ENCODE results near the gene SSPN. TPM values are rescaled to one million over a fixed set of nuclear protein-coding genes. Genes with fewer than 3 reads are reported as not detected.

Gene SSPN
- total RNA-seq, 2 donors from 2014 or later: 52.4 to 61.1 TPM

DNA sequence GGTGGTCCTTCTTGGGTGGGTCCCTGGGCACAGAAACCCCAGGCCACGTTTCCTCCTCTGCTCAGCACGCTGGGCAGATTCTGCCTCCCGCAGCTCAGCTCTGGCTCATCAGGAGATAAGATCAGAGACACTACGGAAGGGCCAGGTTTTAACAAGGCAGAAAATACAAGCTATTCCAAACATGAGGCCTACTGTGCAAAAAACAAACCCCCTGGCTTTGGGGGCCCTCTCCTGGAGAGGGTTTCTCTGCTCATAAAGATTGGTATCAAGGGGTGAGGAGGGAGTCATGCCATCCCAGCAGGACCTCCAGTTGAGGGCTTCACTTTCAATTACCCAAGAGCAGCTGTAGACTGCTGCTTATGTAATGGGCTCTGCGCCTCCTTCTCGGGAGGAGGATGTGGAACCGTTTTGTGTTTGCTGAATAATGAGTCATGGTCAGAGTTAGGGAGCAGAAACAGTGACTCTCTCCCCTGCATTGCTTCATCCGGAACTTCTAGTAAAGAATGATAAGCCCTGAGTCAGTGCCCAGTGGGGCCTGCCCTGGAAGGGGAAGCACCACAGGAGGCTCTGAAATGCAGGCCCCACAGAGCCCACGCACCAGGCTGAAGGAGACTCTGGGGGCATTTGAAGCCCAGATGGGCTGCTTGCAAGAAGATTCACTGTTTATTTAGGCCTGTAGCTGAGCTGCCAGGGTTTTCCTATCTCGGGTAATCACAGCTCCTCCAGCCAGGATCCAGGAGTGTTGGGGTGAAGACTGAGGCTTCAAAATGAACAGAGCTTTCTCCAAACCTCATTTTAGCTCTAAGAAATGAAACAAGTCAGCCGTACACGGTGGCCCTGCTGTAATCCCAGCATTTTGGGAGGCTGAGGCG is 79.3 kb downstream of the SSPN start:
- H3K27ac ChIP-seq: peak overlapping the region; percentile 64 to 76
- no peak overlapping the region for H3K4me3 ChIP-seq
- peaks cover 0 to 49% of the 10 kb centered on the region in 2 donors for H3K4me1 ChIP-seq
- peak; percentile 96 for DNase-seq (ENCODE audit: low spot score)
- TF ChIP-seq, protein P1, sequence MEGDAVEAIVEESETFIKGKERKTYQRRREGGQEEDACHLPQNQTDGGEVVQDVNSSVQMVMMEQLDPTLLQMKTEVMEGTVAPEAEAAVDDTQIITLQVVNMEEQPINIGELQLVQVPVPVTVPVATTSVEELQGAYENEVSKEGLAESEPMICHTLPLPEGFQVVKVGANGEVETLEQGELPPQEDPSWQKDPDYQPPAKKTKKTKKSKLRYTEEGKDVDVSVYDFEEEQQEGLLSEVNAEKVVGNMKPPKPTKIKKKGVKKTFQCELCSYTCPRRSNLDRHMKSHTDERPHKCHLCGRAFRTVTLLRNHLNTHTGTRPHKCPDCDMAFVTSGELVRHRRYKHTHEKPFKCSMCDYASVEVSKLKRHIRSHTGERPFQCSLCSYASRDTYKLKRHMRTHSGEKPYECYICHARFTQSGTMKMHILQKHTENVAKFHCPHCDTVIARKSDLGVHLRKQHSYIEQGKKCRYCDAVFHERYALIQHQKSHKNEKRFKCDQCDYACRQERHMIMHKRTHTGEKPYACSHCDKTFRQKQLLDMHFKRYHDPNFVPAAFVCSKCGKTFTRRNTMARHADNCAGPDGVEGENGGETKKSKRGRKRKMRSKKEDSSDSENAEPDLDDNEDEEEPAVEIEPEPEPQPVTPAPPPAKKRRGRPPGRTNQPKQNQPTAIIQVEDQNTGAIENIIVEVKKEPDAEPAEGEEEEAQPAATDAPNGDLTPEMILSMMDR (IDR thresholded peaks at IDR 0.05): no peak
- H3K9me3 ChIP-seq: no peaks in the 10 kb centered on the region
- no peaks in the 10 kb centered on the region for H3K36me3 ChIP-seq
- no peaks in the 10 kb centered on the region for H3K27me3 ChIP-seq

DNA sequence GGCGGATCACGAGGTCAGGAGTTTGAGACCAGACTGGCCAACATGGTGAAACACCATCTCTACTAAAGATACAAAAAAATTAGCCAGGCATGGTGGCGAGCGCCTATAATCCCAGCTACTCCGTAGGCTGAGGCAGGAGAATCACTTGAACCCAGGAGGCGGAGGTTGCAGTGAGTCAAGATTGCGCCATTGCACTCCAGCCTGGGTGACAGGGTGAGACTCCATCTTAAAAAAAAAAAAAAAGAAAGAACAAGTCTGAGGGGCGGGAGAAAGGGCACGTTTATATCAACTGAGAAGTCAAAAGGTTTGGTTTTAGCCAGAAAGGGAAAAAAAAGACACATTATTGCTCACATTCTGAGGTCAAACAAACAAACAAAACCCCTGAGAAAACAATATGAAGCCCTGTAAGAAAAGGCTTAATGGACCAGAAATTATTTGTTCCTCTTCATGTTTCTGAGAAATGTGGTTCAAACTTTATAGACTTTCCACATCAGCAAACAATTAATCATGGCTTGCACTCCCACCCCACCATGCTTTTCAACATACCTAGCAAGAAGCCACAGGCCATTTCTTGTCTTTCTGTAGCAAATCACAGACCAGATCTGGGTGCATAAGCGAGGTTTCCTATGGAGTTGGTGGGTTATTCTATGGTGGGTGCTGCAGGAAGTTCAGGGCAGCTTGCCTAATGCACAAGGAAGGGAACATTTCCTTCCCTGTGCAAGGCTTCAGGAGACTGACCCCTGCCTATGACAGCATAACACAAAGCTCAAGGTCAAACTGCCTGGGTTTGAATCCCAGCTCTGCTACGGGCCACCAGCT is 80.1 kb downstream of the SSPN start:
- peaks cover 0 to 41% of the 10 kb centered on the region in 2 donors for H3K4me1 ChIP-seq
- H3K4me3 ChIP-seq: no peak overlapping the region
- no peaks in the 10 kb centered on the region for H3K36me3 ChIP-seq
- TF ChIP-seq, protein P1 (IDR thresholded peaks at IDR 0.05): no peak
- peak overlapping the region; percentile 64 to 76 for H3K27ac ChIP-seq
- no peak for DNase-seq (ENCODE audit: low spot score)
- no peaks in the 10 kb centered on the region for H3K9me3 ChIP-seq
- H3K27me3 ChIP-seq: no peaks in the 10 kb centered on the region

DNA sequence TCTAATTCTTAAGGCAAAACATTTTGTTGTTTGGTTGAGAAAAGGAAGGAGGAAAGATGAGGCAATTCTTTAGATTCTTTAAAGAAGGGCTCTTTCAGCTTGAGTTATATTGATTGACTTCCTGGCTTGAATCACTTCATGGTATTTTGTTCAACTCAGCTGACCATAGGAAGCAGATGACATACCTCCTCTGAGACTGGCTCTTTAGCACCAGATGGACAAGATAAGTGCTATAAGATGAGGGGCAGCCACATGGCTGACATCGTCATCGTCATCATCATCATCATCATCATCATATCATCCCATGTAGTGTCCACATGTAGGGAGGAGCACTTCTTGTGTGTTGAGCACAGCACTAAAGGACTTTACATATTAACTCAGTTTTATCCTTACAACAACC is 81.3 kb downstream of the SSPN start:
- Histone ChIP-seq H3K4me1 (peaks cover 0 to 33% of the 10 kb centered on the region in 2 donors), H3K9me3 (no peaks in the 10 kb centered on the region), H3K27me3 (no peaks in the 10 kb centered on the region), H3K4me3 (no peak overlapping the region), H3K36me3 (no peaks in the 10 kb centered on the region), H3K27ac (no peak overlapping the region)
- DNase-seq (ENCODE audit: low spot score): no peak
- TF ChIP-seq, protein P1 (IDR thresholded peaks at IDR 0.05): no peak

DNA sequence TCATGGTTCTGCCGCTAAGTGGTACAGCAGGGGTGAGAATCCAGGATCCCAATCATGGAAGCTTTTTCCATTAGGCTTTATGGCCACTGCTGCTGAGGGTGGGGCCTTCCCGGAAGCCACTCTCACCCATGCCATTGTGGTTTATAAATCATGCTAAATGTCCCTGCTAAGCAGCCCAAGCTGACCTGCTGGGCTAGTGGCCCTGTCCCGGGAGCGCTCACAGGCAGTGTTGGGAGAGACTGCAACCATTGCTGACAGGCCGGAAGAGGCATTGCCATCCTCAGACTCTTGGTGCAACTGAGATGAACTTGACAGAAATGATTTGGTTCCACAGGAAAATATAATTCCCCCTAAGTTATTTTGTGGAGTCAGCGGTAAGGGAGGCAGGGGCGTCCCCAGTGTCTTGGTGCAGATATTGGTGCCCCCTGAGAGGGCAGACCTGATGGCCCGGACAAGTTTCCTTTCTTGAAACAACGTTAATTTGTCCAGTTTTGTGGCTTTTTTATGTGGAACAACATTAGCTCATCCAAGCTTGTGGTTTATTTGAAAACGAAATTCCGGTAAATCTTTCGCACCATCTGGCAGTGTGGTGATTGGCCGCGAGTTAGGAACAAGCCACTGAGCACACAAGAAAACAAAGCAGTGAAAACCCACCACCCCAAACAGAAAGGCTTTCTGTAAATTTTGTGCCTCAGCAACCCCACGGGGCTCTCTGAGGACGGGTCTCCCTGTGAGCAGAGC is 82.3 kb downstream of the SSPN start:
- H3K4me3 ChIP-seq: no peak overlapping the region
- no peak for DNase-seq (ENCODE audit: low spot score)
- H3K9me3 ChIP-seq: no peaks in the 10 kb centered on the region
- H3K4me1 ChIP-seq: peaks cover 0 to 27% of the 10 kb centered on the region in 2 donors
- H3K27me3 ChIP-seq: no peaks in the 10 kb centered on the region
- H3K36me3 ChIP-seq: no peaks in the 10 kb centered on the region
- TF ChIP-seq, protein P1 (IDR thresholded peaks at IDR 0.05): no peak
- no peak overlapping the region for H3K27ac ChIP-seq

DNA sequence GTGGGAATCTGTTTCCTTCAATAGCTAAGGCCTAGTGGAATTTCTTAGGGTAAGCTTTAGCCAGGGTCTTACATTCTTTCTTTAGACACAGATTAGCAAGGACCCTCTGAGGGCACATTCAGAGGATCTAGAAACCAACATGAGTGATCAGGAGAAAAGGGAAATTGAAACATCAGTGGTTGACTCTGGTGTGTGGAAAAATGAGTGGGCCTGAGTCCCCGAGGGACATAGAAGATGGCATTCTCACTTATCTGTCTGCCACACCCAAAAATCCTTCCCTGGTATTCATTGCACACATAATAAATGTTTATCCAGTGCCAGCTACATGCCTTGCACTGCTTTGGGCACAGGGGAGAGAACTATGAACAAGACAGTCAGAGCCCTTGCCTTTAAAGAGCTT is 82.9 kb downstream of the SSPN start:
- Histone ChIP-seq H3K9me3 (no peaks in the 10 kb centered on the region), H3K27me3 (no peaks in the 10 kb centered on the region), H3K4me1 (peaks cover 0 to 27% of the 10 kb centered on the region in 2 donors), H3K36me3 (no peaks in the 10 kb centered on the region), H3K4me3 (no peak overlapping the region), H3K27ac (no peak overlapping the region)
- TF ChIP-seq, protein P1 (IDR thresholded peaks at IDR 0.05): no peak
- DNase-seq (ENCODE audit: low spot score): no peak
